HG03571 (cell line): ENCODE data around the gene BIRC7.
A peak's percentile ranks its signal among the peaks of the same experiment; 100 is the strongest.
"Not testable (repeated sequence)": the region's sequence is repeated elsewhere in the genome, so short reads cannot be mapped to it uniquely, and the experiment has no call there.

Source experiments
- ATAC-seq: cut with Tn5 transposase; IDR thresholded peaks from one replicate; pipeline ENCODE4 v1.9.1; 2021; ENCODE audit not compliant: unreplicated experiment

The BIRC7 gene

DNA sequence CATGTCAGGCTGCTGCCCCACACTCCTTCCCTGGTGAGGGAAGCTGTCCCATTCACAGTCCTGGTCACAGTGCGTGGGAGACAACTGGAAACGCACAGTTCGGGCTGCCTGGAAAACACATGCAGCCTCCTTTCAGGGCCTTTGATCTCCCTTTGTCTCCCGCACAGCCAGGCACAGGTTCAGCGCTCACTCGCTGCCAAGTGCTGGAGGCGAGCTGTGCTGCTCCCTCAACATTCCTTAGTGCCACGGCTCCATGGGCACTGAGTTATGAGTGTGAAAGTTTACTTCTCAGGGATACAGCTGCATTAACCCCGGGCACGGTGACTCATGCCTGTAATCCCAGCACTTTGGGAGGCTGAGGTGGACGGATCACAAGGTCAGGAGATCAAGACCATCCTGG is 28.8 kb upstream of the BIRC7 start:
- no peak for ATAC-seq

- ATAC-seq, result no peak
These were observed 27.3 kb upstream of the BIRC7 start for GRCh38 chr20:63208346-63208909.

- ATAC-seq, result no peak
These were observed 25.6 kb upstream of the BIRC7 start for GRCh38 chr20:63210011-63210605.

DNA sequence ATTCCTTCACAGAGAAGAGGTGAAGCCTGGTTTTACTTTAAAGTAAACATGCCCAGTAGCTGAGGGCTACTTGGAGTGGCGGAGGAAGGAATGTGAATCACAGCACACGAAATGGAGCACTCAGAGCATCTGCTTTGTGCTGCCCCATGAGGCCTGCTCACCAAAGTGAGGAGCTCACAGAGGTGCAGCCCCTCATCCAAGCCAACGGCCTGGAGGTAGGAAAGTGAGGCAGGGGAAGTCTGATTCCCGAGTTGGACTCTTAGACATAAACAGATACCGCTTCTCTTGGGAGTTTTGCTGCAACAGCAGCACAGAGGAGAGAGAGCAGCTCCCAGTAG is 23.3 kb upstream of the BIRC7 start:
- no peak for ATAC-seq

- no peak for ATAC-seq
These were observed 22.9 kb upstream of the BIRC7 start for GRCh38 chr20:63212792-63213191.

- no peak for ATAC-seq
These were observed 21.2 kb upstream of the BIRC7 start for GRCh38 chr20:63214514-63214913.

GRCh38 chr20:63215101-63216040 is 20.3 kb upstream of the BIRC7 start:
- peak; percentile 21 for ATAC-seq

DNA sequence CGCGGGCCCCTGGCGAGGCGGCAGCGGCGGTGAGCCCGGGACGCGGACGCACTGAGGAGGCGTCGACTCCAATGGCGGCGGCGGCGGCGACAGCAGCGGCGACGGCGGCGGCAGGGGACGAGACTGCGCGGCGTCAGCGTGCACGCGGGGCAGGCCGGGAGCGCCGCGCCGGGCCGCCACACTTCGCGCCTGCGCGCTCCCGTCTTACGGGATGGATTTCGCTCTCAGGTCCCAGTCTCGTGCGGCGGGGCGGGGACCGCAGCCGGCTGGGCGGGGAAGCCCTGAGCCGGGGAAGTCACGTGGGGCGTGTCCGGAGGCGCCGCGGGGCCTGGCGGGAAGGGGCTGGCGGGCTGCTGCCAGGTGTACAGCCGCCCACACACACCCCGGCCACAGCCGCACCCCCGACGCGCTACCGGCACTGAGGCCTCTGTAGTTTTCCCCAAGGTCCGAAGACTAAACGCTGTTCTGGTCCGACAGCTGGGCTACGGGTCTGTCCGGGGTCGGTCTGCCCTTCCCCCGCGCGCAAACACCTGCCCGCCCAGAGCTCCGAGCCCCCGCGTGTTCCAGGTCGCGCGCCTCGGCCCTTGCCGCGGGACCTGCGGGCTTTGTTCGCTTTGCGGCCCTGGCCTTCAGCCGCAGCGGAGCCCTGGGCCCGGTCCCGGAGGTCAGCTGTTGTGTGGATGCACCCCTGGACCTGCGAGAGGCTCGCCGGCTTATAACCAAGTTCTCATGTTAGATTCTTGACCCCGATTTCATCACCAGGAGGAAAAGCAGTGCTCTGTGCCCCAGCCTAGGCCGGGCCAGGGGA is 19.5 kb upstream of the BIRC7 start, which contains the start of gene YTHDF1:
TSS of gene YTHDF1 (minus strand) at position 91 of the 808 bp plus-strand sequence. CDS start 239 bp downstream, outside the sequence.
- ATAC-seq, result peak; percentile 70

DNA sequence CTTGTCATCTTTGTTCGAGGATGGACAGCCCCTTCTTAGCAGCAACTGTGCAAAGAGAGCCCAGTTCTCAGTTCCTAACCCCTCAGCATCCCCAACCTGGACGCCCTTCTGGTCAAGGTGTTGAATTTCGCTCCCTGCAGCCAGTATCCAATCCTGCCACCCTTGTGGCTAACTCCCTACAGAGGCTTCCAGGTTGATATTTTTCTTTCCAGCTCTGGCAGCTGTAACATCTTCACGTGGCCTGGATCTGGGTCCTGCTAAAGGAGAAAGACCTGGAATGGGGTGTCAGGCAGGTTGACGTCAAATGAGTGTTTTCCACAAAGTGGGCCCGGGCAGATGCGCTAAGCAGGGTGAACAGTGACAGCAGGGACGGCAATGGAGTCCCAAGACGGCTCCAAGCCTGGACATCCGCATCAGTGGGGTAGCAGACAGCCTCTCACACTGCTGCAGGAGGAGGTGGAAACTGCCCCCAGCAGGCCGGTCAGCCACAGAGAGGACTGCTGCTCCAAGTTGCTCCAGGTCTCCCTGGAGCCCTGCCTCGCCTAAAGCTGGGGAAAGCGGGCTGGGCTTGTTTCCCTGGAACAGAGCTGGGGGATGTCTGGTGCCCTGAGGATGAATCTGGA is 18.7 kb upstream of the BIRC7 start:
- no peak for ATAC-seq

DNA sequence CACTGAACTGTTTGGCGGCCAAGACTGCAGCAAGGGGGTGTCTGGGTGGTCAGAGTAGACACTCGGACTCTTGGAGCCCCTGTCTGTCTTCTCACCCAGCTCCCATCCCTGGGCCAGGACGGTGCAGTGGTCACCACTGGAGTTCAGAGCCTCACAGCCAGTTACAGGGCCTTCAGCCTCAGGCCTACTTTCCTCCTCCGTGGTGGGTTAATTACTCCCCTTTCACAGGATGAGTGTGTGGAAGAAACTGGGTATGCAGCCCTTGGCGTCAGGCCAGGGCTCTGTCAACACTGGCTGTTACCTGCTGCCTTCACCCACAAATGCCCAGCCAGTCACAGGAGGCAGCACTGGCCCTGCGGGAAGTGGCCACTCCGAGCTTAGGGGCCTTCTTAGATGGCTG is 18.0 kb upstream of the BIRC7 start:
- ATAC-seq, result no peak

DNA sequence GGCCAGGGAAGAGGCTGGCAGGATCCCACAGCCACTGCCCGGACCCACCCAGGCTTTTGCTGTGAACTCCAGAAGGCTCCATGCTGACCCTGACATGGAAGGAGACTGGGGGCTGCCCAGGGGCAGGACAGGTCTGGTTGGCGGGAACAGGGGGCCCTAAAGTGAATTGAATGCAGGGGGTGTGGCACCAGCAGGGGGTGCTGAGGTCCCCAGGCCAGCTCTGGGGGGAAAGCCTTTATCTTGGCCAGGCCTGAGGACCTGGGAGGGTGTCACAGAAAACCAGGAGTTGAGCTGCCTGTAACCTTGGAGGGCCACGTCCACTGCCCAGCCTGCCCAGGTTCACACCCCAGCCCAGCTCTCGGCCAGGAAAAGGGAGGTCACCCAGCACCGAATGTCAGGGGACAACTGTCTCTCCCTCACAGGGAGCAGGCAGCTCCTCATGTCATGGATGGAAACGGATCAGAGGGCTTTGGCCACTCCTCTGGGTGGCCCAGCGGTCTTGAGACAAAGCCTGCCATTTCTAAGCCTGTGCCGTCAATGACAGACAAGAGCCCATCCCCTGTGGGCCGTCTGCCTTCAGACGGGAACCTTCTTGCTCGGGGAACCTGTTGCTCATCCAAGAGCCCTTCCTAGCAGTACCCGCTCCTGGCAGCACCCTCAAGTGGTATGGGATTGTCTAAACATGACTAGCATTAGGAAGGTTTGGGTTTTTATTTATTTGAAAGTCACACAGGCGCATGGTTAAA is 16.8 kb upstream of the BIRC7 start:
- ATAC-seq, result no peak

DNA sequence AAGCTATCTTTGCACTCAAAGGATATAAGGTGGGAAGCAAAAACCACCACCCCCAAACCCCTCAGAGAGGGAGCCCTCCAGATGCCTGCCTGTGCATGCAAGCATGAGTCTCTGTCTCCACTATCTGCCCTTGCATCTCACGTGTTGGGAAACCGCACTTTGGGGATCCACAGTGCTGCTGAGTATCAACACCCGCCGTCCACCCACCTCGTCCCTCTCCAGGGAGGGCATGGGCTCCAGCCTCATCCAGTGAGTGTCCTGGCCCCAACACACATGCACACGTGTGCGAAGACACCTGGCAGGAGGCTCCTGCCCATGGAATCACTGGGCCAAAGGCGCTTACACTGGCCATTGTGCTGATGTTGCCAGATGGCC is 16.3 kb upstream of the BIRC7 start:
- no peak for ATAC-seq

- ATAC-seq, result no peak
These were observed 15.7 kb upstream of the BIRC7 start for GRCh38 chr20:63219866-63220521.

DNA sequence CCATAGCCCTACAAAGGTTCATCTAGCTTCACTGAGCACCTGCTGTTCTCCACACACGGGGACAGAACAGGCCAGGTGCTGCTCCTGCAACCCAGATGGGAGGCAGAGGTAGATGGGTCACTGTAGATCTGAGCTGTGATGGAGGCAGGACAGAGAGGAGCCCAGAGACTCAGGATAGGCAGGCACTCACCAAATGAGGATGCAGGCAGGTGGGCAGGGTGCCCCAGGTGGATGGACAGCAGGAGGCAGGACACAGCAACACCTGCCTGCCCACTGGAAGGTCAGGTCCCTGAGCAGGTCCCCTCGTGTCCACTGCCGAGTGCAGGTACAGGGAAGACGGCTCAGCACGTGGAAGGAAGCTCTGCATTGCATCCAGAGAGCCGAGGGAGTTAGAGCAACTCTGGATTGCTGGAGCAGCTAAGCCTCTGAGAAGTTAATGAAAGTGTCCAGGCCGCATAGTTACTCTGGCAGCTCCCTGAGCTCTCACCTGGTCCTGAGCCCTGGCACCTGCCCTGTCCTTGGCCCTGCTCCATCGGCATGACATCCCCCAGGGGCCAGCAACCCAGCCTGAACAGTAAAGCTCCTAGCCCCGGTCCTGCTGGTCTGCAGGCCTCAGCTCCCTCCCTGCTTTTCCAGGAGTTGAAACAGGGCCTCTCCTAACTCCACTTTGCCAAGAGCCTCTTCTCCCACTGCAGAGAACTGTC is 14.9 kb upstream of the BIRC7 start:
- ATAC-seq, result no peak

DNA sequence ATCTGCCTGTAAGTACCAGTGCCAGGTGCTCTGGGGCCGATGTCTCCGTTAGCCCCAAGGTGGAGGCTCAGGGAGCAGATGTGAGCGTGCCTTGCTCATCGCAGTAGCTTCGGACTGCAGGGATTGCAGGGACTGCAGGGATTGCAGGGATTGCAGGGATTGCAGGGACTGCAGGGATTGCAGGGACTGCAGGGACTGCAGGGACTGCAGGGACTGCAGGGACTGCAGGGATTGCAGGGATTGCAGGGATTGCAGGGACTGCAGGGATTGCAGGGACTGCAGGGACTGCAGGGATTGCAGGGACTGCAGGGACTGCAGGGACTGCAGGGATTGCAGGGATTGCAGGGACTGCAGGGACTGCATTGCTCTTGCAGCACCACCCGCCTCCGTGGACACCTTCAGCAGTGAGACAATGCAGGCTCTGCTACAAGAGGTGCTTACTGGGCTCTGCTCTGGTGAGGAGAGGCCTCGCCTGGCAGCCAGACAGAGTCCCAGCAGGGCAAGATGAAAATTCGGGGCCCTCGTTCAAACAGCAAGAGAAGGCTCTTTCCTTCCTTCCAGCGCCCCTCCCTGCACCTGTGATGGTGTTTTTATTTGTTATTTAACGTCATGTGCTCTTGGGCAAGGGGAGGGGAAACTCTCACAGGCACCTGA is 14.2 kb upstream of the BIRC7 start:
- not testable (repeated sequence) for ATAC-seq

DNA sequence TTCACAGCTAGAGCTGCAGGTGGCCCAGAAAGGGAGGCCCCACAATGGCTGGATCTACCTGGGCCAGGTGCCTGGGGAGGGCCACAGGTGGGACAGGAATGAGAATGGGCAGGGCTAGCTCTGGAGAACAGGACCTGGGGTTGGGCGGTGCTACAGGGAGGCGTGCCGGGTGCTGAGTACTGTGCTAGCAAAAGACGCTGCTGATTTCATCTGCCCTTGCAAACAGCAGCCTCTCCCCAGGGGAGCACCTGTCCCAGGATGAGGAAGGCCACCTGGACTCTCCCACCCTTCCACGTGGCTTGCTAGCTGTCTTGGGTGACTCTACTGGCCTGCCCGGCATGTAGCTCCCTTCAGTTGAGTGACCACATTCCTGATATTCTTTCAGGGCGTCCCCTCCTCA is 13.2 kb upstream of the BIRC7 start:
- ATAC-seq, result no peak

DNA sequence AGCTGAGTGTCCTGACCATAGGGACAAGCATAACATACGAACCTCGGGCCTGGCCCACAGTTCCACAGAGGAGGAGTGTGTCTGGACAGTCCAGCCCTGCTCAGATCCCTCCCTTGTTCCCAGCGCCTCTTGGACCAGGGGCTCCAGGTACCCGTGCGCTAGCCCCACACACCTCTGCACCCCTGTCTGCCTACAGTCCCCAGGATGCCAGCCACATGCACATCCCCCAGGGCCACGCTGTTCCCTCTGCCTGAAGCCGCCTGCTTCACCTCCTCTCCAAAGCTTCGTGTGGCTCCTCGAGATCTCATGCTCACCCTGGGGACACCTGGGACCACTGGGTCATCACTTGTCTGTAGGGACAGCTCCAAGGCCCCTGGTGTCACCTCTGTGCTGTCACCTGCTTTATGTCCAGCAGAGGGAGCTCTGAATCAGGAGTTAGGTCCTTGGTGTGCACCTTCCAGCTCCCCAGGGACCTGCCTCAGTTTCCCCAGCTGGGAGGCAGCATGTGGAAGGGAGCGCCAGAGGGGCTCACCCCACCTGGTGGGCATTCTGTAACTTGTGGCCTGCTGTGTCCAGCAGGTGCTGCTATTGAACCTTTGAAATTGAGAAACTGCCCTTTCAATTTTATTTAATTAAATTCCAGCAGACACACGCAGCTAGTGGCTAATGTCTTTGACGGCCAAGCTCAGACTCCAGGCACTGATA is 12.4 kb upstream of the BIRC7 start:
- ATAC-seq, result no peak

- no peak for ATAC-seq
These were observed 11.9 kb upstream of the BIRC7 start for GRCh38 chr20:63223826-63224207.
